Measurements from ENCODE around the gene JAK3. TPM values are rescaled to one million over a fixed set of nuclear protein-coding genes. Genes with fewer than 3 reads are reported as not detected.
A peak's percentile ranks its signal among the peaks of the same experiment; 100 is the strongest.

The JAK3 gene
- total RNA-seq, 1 donor from 2014 or later, result 28.1 TPM

DNA sequence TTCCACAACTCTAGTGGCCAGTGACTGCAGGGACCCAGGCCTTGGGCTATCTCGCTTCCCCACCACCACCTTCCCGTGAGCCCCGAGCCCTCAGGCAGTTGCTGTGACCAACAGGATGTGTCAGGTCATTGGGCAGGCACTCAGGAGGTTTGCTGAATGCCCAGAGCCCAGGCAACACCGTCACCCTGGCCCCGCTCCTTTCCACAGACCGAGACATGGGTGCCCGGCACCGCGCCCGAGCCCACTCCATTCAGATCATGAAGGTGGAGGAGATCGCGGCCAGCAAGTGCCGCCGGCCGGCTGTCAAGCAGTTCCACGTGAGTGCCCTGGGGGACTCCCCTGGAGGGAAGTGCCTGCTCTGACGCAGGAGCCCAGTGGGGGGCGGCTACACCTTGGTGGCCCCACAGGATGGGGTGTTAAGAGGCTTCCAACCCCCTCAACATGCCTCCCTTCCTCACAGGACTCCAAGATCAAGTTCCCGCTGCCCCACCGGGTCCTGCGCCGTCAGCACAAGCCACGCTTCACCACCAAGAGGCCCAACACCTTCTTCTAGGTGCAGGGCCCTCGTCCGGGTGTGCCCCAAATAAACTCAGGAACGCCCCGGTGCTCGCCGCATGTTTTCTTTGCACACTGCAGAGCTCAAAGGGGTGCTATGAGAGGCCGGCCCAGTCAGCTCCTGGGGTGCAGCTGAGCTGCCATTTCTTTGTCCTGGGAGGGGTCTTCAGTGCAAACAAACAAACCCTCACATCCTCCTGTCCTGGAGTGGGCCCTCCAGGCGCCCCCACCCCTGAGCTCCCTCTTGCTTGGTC, 15.1 kb upstream of the JAK3 start:
- no peaks in the 10 kb centered on the region for H3K27me3 ChIP-seq
- H3K4me3 ChIP-seq, result no peak overlapping the region
- no peaks in the 10 kb centered on the region for H3K9me3 ChIP-seq
- H3K36me3 ChIP-seq, result peaks cover 38 to 49% of the 10 kb centered on the region in 2 donors
- intact Hi-C loops (cut with DNase I), result loop anchor here (10.0 kb wide), 1 partner anchor 192 kb away; no protein-coding TSS in a partner anchor
- no peak overlapping the region for H3K27ac ChIP-seq
- peaks cover 10 to 17% of the 10 kb centered on the region in 2 donors for H3K4me1 ChIP-seq
- no peak for DNase-seq (ENCODE audit: low spot score in 2 of 2)
- TF ChIP-seq, protein P1, sequence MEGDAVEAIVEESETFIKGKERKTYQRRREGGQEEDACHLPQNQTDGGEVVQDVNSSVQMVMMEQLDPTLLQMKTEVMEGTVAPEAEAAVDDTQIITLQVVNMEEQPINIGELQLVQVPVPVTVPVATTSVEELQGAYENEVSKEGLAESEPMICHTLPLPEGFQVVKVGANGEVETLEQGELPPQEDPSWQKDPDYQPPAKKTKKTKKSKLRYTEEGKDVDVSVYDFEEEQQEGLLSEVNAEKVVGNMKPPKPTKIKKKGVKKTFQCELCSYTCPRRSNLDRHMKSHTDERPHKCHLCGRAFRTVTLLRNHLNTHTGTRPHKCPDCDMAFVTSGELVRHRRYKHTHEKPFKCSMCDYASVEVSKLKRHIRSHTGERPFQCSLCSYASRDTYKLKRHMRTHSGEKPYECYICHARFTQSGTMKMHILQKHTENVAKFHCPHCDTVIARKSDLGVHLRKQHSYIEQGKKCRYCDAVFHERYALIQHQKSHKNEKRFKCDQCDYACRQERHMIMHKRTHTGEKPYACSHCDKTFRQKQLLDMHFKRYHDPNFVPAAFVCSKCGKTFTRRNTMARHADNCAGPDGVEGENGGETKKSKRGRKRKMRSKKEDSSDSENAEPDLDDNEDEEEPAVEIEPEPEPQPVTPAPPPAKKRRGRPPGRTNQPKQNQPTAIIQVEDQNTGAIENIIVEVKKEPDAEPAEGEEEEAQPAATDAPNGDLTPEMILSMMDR (IDR thresholded peaks at IDR 0.05), result no peak

DNA sequence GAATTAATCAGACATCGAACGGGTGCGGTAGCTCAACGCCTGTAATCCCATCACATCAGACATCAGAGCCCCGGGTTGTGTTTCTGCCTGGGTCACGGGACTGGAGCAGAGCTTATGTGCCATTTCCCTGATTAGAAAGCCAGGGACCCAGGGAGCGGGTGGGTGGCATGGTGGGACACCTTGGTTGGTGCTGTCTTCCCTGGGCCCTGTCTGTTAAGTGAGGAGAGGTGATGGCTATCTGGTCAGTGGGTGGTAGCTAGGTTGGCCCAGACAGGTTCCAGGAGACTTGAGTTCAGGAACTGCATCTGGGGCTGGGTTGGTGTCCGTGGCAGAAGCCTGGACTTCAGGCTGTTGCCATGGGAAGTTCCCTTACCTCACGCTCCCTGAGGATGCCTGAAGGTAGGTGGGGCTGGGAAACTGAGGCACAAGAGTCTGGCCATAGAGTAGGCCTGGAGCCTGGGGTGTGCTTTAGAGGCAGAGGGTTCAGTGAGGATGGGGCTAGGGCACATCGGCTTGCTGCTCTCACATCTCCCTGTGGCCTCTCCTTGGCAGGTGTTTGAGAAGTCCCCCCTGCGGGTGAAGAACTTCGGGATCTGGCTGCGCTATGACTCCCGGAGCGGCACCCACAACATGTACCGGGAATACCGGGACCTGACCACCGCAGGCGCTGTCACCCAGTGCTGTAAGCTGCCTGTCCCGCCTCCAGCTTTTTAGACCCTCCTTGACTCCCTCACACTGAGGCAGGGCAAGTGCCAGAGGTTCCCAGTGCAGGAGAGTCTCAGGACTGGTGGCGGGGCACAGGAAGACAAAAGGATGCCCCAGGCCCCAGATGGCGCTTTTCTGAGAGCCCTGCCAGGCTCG, 14.0 kb upstream of the JAK3 start:
- intact Hi-C loops (cut with DNase I), result loop anchor here (10.0 kb wide), 1 partner anchor 193 kb away; no protein-coding TSS in a partner anchor
- peaks cover 10 to 17% of the 10 kb centered on the region in 2 donors for H3K4me1 ChIP-seq

DNA sequence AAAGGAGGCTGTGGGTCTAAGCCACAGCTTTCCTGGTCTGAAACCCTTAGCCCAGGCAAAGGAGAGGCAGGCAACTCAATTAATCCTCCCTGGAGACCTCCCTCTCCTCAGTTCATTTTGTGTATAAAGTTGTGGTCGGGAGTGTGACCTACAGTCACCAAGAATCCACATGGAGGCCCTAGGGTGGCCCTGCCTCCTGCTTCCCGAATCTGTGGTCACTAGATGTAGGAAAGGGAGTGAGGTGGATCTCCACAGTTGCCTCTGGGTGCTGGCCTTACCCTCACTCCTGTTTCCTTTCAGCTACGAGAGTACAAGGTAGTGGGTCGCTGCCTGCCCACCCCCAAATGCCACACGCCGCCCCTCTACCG, 13.2 kb upstream of the JAK3 start:
- intact Hi-C loops (cut with DNase I), result loop anchor here (10.0 kb wide), 1 partner anchor 194 kb away; no protein-coding TSS in a partner anchor
- Histone ChIP-seq H3K9me3 (no peaks in the 10 kb centered on the region), H3K27ac (no peak overlapping the region), H3K4me3 (peak overlapping the region; percentile 93 to 94), H3K4me1 (peaks cover 10 to 17% of the 10 kb centered on the region in 2 donors), H3K27me3 (no peaks in the 10 kb centered on the region), H3K36me3 (peaks cover 38 to 49% of the 10 kb centered on the region in 2 donors)
- TF ChIP-seq, protein P1 (IDR thresholded peaks at IDR 0.05), result no peak
- no peak for DNase-seq (ENCODE audit: low spot score in 2 of 2)

More for the DNA sequence above, 14.0 kb upstream of the JAK3 start:
- H3K27ac ChIP-seq, result no peak overlapping the region
- no peaks in the 10 kb centered on the region for H3K27me3 ChIP-seq
- TF ChIP-seq, protein P1 (IDR thresholded peaks at IDR 0.05), result no peak
- no peaks in the 10 kb centered on the region for H3K9me3 ChIP-seq
- DNase-seq (ENCODE audit: low spot score in 2 of 2), result no peak
- peaks cover 38 to 49% of the 10 kb centered on the region in 2 donors for H3K36me3 ChIP-seq
- H3K4me3 ChIP-seq, result peak overlapping the region in 1 of 2 donors; percentile 94

DNA sequence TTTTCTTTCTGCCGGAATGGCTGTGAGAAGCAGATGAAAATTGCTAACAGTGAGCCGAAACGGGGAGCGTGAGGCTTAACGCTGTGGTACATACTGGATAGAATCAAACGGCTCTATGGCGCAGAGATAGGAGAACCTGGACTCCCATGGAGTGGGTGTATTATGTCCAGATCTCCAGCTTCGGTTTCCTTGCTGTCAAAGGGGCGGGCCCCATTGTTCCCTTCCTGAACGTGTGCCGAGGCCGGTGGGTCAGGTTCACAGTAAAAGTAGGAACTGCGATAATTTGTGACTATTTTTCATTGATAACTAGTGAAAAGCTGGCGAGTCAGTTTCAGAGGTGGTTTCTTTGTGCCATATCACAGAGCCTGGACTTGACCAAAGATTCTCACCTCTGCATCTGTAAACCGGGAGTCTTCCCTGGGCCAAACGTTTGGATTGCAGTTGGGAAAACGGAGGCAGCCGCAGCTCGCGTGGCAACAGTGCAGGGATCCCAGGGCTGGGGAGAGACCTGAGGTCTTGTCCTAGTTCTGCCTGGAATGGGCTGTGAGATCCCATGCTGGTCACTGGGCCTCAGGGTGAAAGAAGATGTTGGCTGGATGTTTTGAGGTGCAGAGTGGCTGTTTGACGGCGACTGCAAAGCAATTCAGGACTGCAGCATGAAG, 12.7 kb upstream of the JAK3 start:
- peaks cover 10 to 17% of the 10 kb centered on the region in 2 donors for H3K4me1 ChIP-seq
- peak overlapping the region; percentile 93 to 94 for H3K4me3 ChIP-seq
- peak overlapping the region; percentile 88 to 90 for H3K27ac ChIP-seq
- H3K9me3 ChIP-seq, result no peaks in the 10 kb centered on the region
- peaks cover 34 to 44% of the 10 kb centered on the region in 2 donors for H3K36me3 ChIP-seq
- H3K27me3 ChIP-seq, result no peaks in the 10 kb centered on the region
- TF ChIP-seq, protein P1 (IDR thresholded peaks at IDR 0.05), result no peak
- intact Hi-C loops (cut with DNase I), result loop anchor here (10.0 kb wide), 1 partner anchor 194 kb away; no protein-coding TSS in a partner anchor
- DNase-seq (ENCODE audit: low spot score in 2 of 2), result no peak

Data from ascending aorta (tissue), 2 donors.